Gastroesophageal sphincter (tissue), 4 donors: ENCODE results near the gene AKAP5. TPM values are rescaled to one million over a fixed set of nuclear protein-coding genes. Genes with fewer than 3 reads are reported as not detected.

Experiments
- ATAC-seq: fragments of 150-250 bp; one replicate; pipeline ENCODE4 v1.9.1; 2016; ENCODE audit warnings: mild to moderate bottlenecking, moderate library complexity
- H3K27ac ChIP-seq, 4 donors: fragments of 200-600 bp; sonication (generic) in 3 of 4; 1 replicate in 3 of 4; 2 replicates in 1 of 4; pipeline ENCODE4 v1.5.1; 2016 to 2019
- H3K27me3 ChIP-seq: fragments of 200-600 bp; sonication (generic); one replicate; pipeline ENCODE4 v1.5.1; 2019
- H3K36me3 ChIP-seq, 2 donors: fragments of 200-600 bp; sonication (generic); one replicate each; pipeline ENCODE4 v1.5.1; 2019; ENCODE audit warnings: control low read depth in 1 of 2
- H3K4me1 ChIP-seq, 3 donors: fragments of 200-600 bp; sonication (generic); 1 replicate in 2 of 3; 2 replicates in 1 of 3; pipeline ENCODE4 v1.5.1; 2016 to 2019; ENCODE audit warnings: control low read depth in 2 of 3
- H3K4me3 ChIP-seq, 2 donors: fragments of 200-600 bp; sonication (generic); one replicate each; pipeline ENCODE4 v1.5.1; 2019; ENCODE audit warnings: mild to moderate bottlenecking in 1 of 2, moderate library complexity in 1 of 2
- H3K9me3 ChIP-seq, 3 donors: fragments of 200-600 bp; sonication (generic); one replicate each; pipeline ENCODE4 v1.5.1; 2017 to 2019; ENCODE audit warnings: control low read depth in 2 of 3
- EP300 ChIP-seq: sonication (generic); formaldehyde crosslinking; IDR thresholded peaks from one replicate; pipeline ENCODE4 v1.6.1; 2017; ENCODE audit warnings: antibody characterized with exemption, mild to moderate bottlenecking
- POLR2A ChIP-seq, 2 donors: fragments of 450-650 bp; IDR thresholded peaks; one replicate each; pipeline ENCODE4 v1.6.1; 2017; ENCODE audit warnings: antibody characterized with exemption in 2 of 2, mild to moderate bottlenecking in 2 of 2, moderate library complexity in 1 of 2
- POLR2AphosphoS5 ChIP-seq: sonication (generic); formaldehyde crosslinking; IDR thresholded peaks from one replicate; pipeline ENCODE4 v1.6.1; 2017; ENCODE audit warnings: antibody characterized with exemption
- WGBS, 2 donors: methylation state at CpG; one replicate each; pipeline ENCODE4 v1.1.5; 2018; ENCODE audit warnings: low coverage in 1 of 2; 5-methylcytosine and 5-hydroxymethylcytosine counted together
- total RNA-seq, 4 donors: library from RNA; depleted of rRNA; stranded (reverse); fragments of >200 nt; gene quantifications; one replicate each; pipeline ENCODE4 v1.1.0, GENCODE V29; 2016
- TF ChIP-seq, protein P1 (sequence below), 4 experiments: fragments of 200-600 bp in 2 of 4; fragments of 450-650 bp in 2 of 4; sonication (generic) in 1 of 4; IDR thresholded peaks; one replicate each; pipeline ENCODE4 v1.5.1; 2017 to 2019; ENCODE audit warnings: antibody characterized with exemption in 4 of 4, mild to moderate bottlenecking in 2 of 4, moderate library complexity in 2 of 4

Gene AKAP5
- total RNA-seq, 4 donors from 2014 or later, result 1.9 to 2.6 (median 2.2) TPM

DNA sequence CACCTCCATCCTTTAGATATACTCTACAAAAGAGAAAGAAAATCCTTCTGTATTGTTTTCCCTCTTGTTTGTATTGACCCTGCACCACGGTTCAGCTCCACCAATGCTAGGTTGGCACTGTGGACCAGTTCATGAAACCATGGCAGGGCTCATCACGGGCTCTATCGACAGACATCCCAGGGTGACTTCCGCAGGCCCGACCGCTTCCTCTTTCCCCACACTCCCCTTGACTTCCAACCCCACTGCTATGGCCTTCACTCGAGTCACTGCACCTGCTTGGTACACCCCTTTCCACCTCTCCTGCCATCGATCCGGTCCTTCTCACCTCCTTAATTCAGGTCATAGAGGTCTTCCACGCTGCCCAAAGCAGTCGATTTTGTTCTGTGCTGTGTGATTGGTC, 21.2 kb upstream of the AKAP5 start:
- Histone ChIP-seq H3K9me3 (no peaks in the 10 kb centered on the region), H3K27ac (peak overlapping the region in 2 of 4 donors; percentile 73 to 77), H3K4me1 (peaks cover 3 to 37% (median 3%) of the 10 kb centered on the region in 3 donors), H3K36me3 (peaks cover 0 to 62% of the 10 kb centered on the region in 2 donors), H3K4me3 (no peak overlapping the region), H3K27me3 (no peaks in the 10 kb centered on the region)
- 92 to 94% methylated on average over 5 to 11 of the region's 11 CpGs for WGBS, 2 donors
- no peak for ATAC-seq
- TF ChIP-seq POLR2A (IDR thresholded peaks at IDR 0.05) (no peak), POLR2AphosphoS5 (no peak), EP300 (no peak)
- TF ChIP-seq, protein P1, sequence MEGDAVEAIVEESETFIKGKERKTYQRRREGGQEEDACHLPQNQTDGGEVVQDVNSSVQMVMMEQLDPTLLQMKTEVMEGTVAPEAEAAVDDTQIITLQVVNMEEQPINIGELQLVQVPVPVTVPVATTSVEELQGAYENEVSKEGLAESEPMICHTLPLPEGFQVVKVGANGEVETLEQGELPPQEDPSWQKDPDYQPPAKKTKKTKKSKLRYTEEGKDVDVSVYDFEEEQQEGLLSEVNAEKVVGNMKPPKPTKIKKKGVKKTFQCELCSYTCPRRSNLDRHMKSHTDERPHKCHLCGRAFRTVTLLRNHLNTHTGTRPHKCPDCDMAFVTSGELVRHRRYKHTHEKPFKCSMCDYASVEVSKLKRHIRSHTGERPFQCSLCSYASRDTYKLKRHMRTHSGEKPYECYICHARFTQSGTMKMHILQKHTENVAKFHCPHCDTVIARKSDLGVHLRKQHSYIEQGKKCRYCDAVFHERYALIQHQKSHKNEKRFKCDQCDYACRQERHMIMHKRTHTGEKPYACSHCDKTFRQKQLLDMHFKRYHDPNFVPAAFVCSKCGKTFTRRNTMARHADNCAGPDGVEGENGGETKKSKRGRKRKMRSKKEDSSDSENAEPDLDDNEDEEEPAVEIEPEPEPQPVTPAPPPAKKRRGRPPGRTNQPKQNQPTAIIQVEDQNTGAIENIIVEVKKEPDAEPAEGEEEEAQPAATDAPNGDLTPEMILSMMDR (IDR thresholded peaks at IDR 0.05), result no peak

DNA sequence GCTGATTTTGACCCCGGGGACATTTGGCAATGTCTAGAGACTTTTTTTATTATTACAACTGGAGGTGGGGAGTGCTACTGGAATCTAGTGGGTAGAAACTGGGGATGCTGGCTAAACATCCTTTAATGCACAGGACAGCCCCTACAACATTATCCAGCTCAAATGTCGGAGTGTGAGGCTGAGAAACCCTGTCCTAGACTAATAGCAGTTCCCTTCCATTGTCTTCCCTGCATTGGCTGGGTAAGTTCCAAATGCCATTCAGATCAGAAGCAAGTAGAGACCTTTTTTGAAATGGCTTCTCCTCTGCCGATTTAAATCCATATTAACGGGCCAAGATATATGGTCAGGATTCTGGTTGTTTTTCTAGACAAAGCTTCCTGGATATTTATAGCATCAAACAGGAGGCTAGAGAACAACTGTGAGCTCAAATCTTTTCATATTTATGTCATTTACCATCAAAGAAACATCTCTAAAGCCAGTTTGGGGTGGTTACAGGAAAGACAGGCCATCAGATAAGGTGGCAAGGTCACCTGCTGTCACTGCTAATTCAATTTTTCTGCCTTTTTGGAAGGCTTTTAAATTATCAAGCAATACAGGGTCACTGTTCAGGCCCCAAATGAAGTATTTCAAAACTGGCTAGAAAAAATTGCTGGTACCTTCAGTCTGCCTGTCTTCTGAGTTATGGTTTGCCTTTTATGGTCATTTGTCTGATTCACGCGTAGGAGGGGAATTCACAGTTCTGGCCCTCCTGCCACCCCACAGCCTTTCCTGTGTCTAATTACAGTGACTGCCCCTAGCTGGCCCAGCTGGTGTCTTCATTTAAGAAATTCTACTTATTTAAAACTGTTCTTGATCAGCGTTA, 20.1 kb upstream of the AKAP5 start:
- TF ChIP-seq EP300, result no peak
- TF ChIP-seq POLR2AphosphoS5, result no peak
- TF ChIP-seq, protein P1 (IDR thresholded peaks at IDR 0.05), result peak in 1 of 4 experiments; percentile 6
- ATAC-seq, result peak; percentile 48
- peaks cover 0 to 62% of the 10 kb centered on the region in 2 donors for H3K36me3 ChIP-seq
- no peaks in the 10 kb centered on the region for H3K9me3 ChIP-seq
- peaks cover 3 to 37% (median 3%) of the 10 kb centered on the region in 3 donors for H3K4me1 ChIP-seq
- no peaks in the 10 kb centered on the region for H3K27me3 ChIP-seq
- H3K4me3 ChIP-seq, result no peak overlapping the region
- WGBS, 2 donors, result 39 to 51% methylated on average over 6 of the region's 7 CpGs
- peak overlapping the region; percentile 55 to 77 (median 70) for H3K27ac ChIP-seq

DNA sequence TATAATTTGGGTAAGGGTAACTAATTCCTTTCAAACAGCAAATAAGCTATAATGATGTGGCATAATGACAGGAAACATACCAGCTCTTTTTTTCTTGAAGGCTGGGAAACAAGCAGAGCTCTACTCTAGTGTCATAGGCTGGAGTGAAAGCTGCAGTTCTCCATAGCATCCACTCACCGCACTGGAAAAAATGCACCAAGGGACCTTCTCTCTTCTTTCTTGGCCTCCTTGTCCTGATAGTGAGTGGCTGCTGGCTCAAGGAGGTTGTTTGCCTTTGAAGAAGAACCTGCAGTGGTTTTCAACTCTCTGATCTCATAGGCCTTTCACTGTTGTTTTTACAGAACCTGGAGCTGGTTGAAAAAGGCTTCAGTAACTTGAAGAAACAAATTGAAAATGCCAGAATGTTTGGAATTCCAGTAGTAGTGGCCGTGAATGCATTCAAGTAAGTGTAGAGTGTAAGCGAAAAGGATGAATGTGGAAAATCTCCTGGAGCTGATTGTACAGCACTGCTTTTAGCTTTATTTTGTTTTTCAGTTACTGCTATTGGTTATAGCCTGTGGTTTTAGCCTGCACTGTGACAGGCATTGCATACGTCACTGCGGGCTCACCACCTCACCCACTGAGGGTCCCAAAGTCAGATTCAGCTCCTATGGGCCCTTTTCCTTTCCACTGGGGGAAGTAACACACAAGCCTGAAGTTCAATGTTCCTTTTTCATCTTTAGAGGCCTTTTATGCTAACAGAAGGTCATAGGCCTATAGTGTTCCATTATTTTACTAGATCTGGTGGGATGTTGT, 17.2 kb upstream of the AKAP5 start:
- peaks cover 0 to 61% of the 10 kb centered on the region in 2 donors for H3K36me3 ChIP-seq
- no peaks in the 10 kb centered on the region for H3K27me3 ChIP-seq
- TF ChIP-seq EP300 (no peak), POLR2A (IDR thresholded peaks at IDR 0.05) (no peak), POLR2AphosphoS5 (no peak)
- TF ChIP-seq, protein P1 (IDR thresholded peaks at IDR 0.05), result no peak
- ATAC-seq, result no peak
- peak overlapping the region in 2 of 4 donors; percentile 36 to 55 for H3K27ac ChIP-seq
- H3K9me3 ChIP-seq, result no peaks in the 10 kb centered on the region
- H3K4me3 ChIP-seq, result no peak overlapping the region
- H3K4me1 ChIP-seq, result peaks cover 3 to 37% (median 3%) of the 10 kb centered on the region in 3 donors
- WGBS, 2 donors, result 62 to 68% methylated on average over 3 to 5 of the region's 5 CpGs

DNA sequence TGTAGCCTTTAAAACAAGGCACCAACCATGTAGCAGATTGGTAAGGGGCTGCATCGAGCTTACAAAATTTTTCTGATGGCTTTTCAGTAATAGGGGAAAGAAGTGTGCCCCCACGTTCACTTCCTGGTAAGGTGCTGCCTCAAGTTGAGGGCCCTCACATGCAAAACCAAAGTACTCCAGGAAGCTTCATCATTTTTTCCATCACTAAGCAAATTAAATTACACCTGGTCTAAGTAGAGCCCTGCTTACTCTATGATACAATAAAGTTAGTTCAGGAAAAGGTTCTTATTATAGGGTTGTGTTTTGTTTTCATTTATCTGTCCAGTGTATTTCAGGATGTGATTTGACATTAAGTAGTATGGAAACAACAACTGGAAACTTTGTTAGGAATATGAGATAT, 15.0 kb upstream of the AKAP5 start:
- Histone ChIP-seq H3K4me1 (peaks cover 2 to 27% (median 3%) of the 10 kb centered on the region in 3 donors), H3K9me3 (no peaks in the 10 kb centered on the region), H3K27ac (no peak overlapping the region), H3K36me3 (peaks cover 0 to 75% of the 10 kb centered on the region in 2 donors), H3K27me3 (no peaks in the 10 kb centered on the region), H3K4me3 (no peak overlapping the region)
- TF ChIP-seq, protein P1 (IDR thresholded peaks at IDR 0.05), result no peak
- no peak for TF ChIP-seq POLR2AphosphoS5
- TF ChIP-seq POLR2A (IDR thresholded peaks at IDR 0.05), result no peak
- TF ChIP-seq EP300, result no peak
- no peak for ATAC-seq
- WGBS, 2 donors, result 86% methylated on average over 2 of the region's 2 CpGs
